Vagina (tissue), 2 donors: ENCODE measurements around the gene NLGN1.

ENCODE experiments used
- CTCF ChIP-seq, 3 experiments: fragments of 450-650 bp in 2 of 3; fragments of 200-600 bp in 1 of 3; sonication (generic) in 1 of 3; IDR thresholded peaks; one replicate each; pipeline ENCODE4 v1.5.1; 2017 to 2019; ENCODE audit warnings: antibody characterized with exemption in 3 of 3, mild to moderate bottlenecking in 2 of 3, moderate library complexity in 2 of 3
- POLR2AphosphoS5 ChIP-seq, 2 donors: sonication (generic); formaldehyde crosslinking; IDR thresholded peaks; one replicate each; pipeline ENCODE4 v1.9.0; 2017; ENCODE audit warnings: antibody characterized with exemption in 2 of 2, mild to moderate bottlenecking in 2 of 2, low read depth in 1 of 2; ENCODE audit not compliant: insufficient read depth in 1 of 2

GRCh38 chr3:173747427-173747826 is 349.9 kb downstream of the NLGN1 start:
- TF ChIP-seq POLR2AphosphoS5 (IDR thresholded peaks at IDR 0.05; ENCODE audit: insufficient read depth in 1 of 2, low read depth in 1 of 2) (no peak), CTCF (IDR thresholded peaks at IDR 0.05) (no peak)
